ENCODE measurements around the gene TBXA2R.
"Not testable (repeated sequence)": the region's sequence is repeated elsewhere in the genome, so short reads cannot be mapped to it uniquely, and the experiment has no call there.

The TBXA2R gene

GRCh38 chr19:3647102-3647501, 40.4 kb upstream of the TBXA2R start:
- not testable (repeated sequence) for H3K4me1 ChIP-seq (ENCODE audit: control insufficient read depth in 2 of 2, insufficient read depth in 2 of 2, low read length in 2 of 2); H3K4me3 ChIP-seq (ENCODE audit: low read length in 2 of 2); H3K9me3 ChIP-seq (ENCODE audit: control insufficient read depth in 2 of 2, low read length in 2 of 2); H3K27ac ChIP-seq (ENCODE audit: low read depth in 2 of 2, low read length in 2 of 2); H3K27me3 ChIP-seq (ENCODE audit: control insufficient read depth in 2 of 2, insufficient read depth in 2 of 2, low read length in 2 of 2); H3K9ac ChIP-seq (ENCODE audit: low read depth in 1 of 2, low read length in 2 of 2)
- peaks cover 10 to 20% of the 10 kb centered on the region in 2 donors for H3K36me3 ChIP-seq (ENCODE audit: control insufficient read depth in 2 of 2, insufficient read depth in 2 of 2, low read length in 2 of 2)

- Histone ChIP-seq H3K9ac (ENCODE audit: low read depth in 1 of 2, low read length in 2 of 2) (no peak overlapping the region), H3K36me3 (ENCODE audit: control insufficient read depth in 2 of 2, insufficient read depth in 2 of 2, low read length in 2 of 2) (peaks cover 5 to 21% of the 10 kb centered on the region in 2 donors), H3K27me3 (ENCODE audit: control insufficient read depth in 2 of 2, insufficient read depth in 2 of 2, low read length in 2 of 2) (no peaks in the 10 kb centered on the region), H3K4me3 (ENCODE audit: low read length in 2 of 2) (no peak overlapping the region), H3K27ac (ENCODE audit: low read depth in 2 of 2, low read length in 2 of 2) (no peak overlapping the region), H3K9me3 (ENCODE audit: control insufficient read depth in 2 of 2, low read length in 2 of 2) (no peaks in the 10 kb centered on the region), H3K4me1 (ENCODE audit: control insufficient read depth in 2 of 2, insufficient read depth in 2 of 2, low read length in 2 of 2) (no peaks in the 10 kb centered on the region)
Observed at GRCh38 chr19:3646336-3647092, 39.8 kb upstream of the TBXA2R start.

- peaks cover 0 to 15% of the 10 kb centered on the region in 2 donors for H3K36me3 ChIP-seq (ENCODE audit: control insufficient read depth in 2 of 2, insufficient read depth in 2 of 2, low read length in 2 of 2)
- no peaks in the 10 kb centered on the region for H3K27me3 ChIP-seq (ENCODE audit: control insufficient read depth in 2 of 2, insufficient read depth in 2 of 2, low read length in 2 of 2)
- no peak overlapping the region for H3K9ac ChIP-seq (ENCODE audit: low read depth in 1 of 2, low read length in 2 of 2)
- H3K4me3 ChIP-seq (ENCODE audit: low read length in 2 of 2): no peak overlapping the region
- no peak overlapping the region for H3K27ac ChIP-seq (ENCODE audit: low read depth in 2 of 2, low read length in 2 of 2)
- no peaks in the 10 kb centered on the region for H3K4me1 ChIP-seq (ENCODE audit: control insufficient read depth in 2 of 2, insufficient read depth in 2 of 2, low read length in 2 of 2)
- no peaks in the 10 kb centered on the region for H3K9me3 ChIP-seq (ENCODE audit: control insufficient read depth in 2 of 2, low read length in 2 of 2)
Observed at GRCh38 chr19:3645726-3646125, 39.1 kb upstream of the TBXA2R start.

- no peak overlapping the region for H3K4me3 ChIP-seq (ENCODE audit: low read length in 2 of 2)
- H3K27ac ChIP-seq (ENCODE audit: low read depth in 2 of 2, low read length in 2 of 2): no peak overlapping the region
- H3K36me3 ChIP-seq (ENCODE audit: control insufficient read depth in 2 of 2, insufficient read depth in 2 of 2, low read length in 2 of 2): peaks cover 0 to 15% of the 10 kb centered on the region in 2 donors
- H3K27me3 ChIP-seq (ENCODE audit: control insufficient read depth in 2 of 2, insufficient read depth in 2 of 2, low read length in 2 of 2): no peaks in the 10 kb centered on the region
- H3K4me1 ChIP-seq (ENCODE audit: control insufficient read depth in 2 of 2, insufficient read depth in 2 of 2, low read length in 2 of 2): no peaks in the 10 kb centered on the region
- H3K9ac ChIP-seq (ENCODE audit: low read depth in 1 of 2, low read length in 2 of 2): no peak overlapping the region
- no peaks in the 10 kb centered on the region for H3K9me3 ChIP-seq (ENCODE audit: control insufficient read depth in 2 of 2, low read length in 2 of 2)
Observed at GRCh38 chr19:3645067-3645396, 38.4 kb upstream of the TBXA2R start.

GRCh38 chr19:3644351-3645066, 37.8 kb upstream of the TBXA2R start:
- H3K9ac ChIP-seq (ENCODE audit: low read depth in 1 of 2, low read length in 2 of 2): no peak overlapping the region
- no peaks in the 10 kb centered on the region for H3K27me3 ChIP-seq (ENCODE audit: control insufficient read depth in 2 of 2, insufficient read depth in 2 of 2, low read length in 2 of 2)
- peaks cover 2 to 19% of the 10 kb centered on the region in 2 donors for H3K36me3 ChIP-seq (ENCODE audit: control insufficient read depth in 2 of 2, insufficient read depth in 2 of 2, low read length in 2 of 2)
- H3K9me3 ChIP-seq (ENCODE audit: control insufficient read depth in 2 of 2, low read length in 2 of 2): no peaks in the 10 kb centered on the region
- no peaks in the 10 kb centered on the region for H3K4me1 ChIP-seq (ENCODE audit: control insufficient read depth in 2 of 2, insufficient read depth in 2 of 2, low read length in 2 of 2)
- no peak overlapping the region for H3K4me3 ChIP-seq (ENCODE audit: low read length in 2 of 2)
- no peak overlapping the region for H3K27ac ChIP-seq (ENCODE audit: low read depth in 2 of 2, low read length in 2 of 2)

- no peaks in the 10 kb centered on the region for H3K9me3 ChIP-seq (ENCODE audit: control insufficient read depth in 2 of 2, low read length in 2 of 2)
- H3K36me3 ChIP-seq (ENCODE audit: control insufficient read depth in 2 of 2, insufficient read depth in 2 of 2, low read length in 2 of 2): peaks cover 2 to 21% of the 10 kb centered on the region in 2 donors
- H3K27me3 ChIP-seq (ENCODE audit: control insufficient read depth in 2 of 2, insufficient read depth in 2 of 2, low read length in 2 of 2): no peaks in the 10 kb centered on the region
- no peaks in the 10 kb centered on the region for H3K4me1 ChIP-seq (ENCODE audit: control insufficient read depth in 2 of 2, insufficient read depth in 2 of 2, low read length in 2 of 2)
- no peak overlapping the region for H3K27ac ChIP-seq (ENCODE audit: low read depth in 2 of 2, low read length in 2 of 2)
- H3K9ac ChIP-seq (ENCODE audit: low read depth in 1 of 2, low read length in 2 of 2): no peak overlapping the region
- H3K4me3 ChIP-seq (ENCODE audit: low read length in 2 of 2): no peak overlapping the region
Observed at GRCh38 chr19:3643674-3644313, 37.1 kb upstream of the TBXA2R start.

- Histone ChIP-seq H3K4me3 (ENCODE audit: low read length in 2 of 2) (no peak overlapping the region), H3K36me3 (ENCODE audit: control insufficient read depth in 2 of 2, insufficient read depth in 2 of 2, low read length in 2 of 2) (peaks cover 2 to 24% of the 10 kb centered on the region in 2 donors), H3K9ac (ENCODE audit: low read depth in 1 of 2, low read length in 2 of 2) (no peak overlapping the region), H3K27ac (ENCODE audit: low read depth in 2 of 2, low read length in 2 of 2) (no peak overlapping the region), H3K27me3 (ENCODE audit: control insufficient read depth in 2 of 2, insufficient read depth in 2 of 2, low read length in 2 of 2) (no peaks in the 10 kb centered on the region), H3K9me3 (ENCODE audit: control insufficient read depth in 2 of 2, low read length in 2 of 2) (no peaks in the 10 kb centered on the region), H3K4me1 (ENCODE audit: control insufficient read depth in 2 of 2, insufficient read depth in 2 of 2, low read length in 2 of 2) (no peaks in the 10 kb centered on the region)
Observed at GRCh38 chr19:3642987-3643673, 36.5 kb upstream of the TBXA2R start.

- H3K9ac ChIP-seq (ENCODE audit: low read depth in 1 of 2, low read length in 2 of 2): no peak overlapping the region
- H3K4me1 ChIP-seq (ENCODE audit: control insufficient read depth in 2 of 2, insufficient read depth in 2 of 2, low read length in 2 of 2): no peaks in the 10 kb centered on the region
- no peaks in the 10 kb centered on the region for H3K27me3 ChIP-seq (ENCODE audit: control insufficient read depth in 2 of 2, insufficient read depth in 2 of 2, low read length in 2 of 2)
- no peak overlapping the region for H3K4me3 ChIP-seq (ENCODE audit: low read length in 2 of 2)
- H3K36me3 ChIP-seq (ENCODE audit: control insufficient read depth in 2 of 2, insufficient read depth in 2 of 2, low read length in 2 of 2): peaks cover 2 to 23% of the 10 kb centered on the region in 2 donors
- H3K9me3 ChIP-seq (ENCODE audit: control insufficient read depth in 2 of 2, low read length in 2 of 2): no peaks in the 10 kb centered on the region
- no peak overlapping the region for H3K27ac ChIP-seq (ENCODE audit: low read depth in 2 of 2, low read length in 2 of 2)
Observed at GRCh38 chr19:3642296-3642695, 35.6 kb upstream of the TBXA2R start.

- Histone ChIP-seq H3K27ac (ENCODE audit: low read depth in 2 of 2, low read length in 2 of 2) (no peak overlapping the region), H3K9me3 (ENCODE audit: control insufficient read depth in 2 of 2, low read length in 2 of 2) (no peaks in the 10 kb centered on the region), H3K27me3 (ENCODE audit: control insufficient read depth in 2 of 2, insufficient read depth in 2 of 2, low read length in 2 of 2) (no peaks in the 10 kb centered on the region), H3K9ac (ENCODE audit: low read depth in 1 of 2, low read length in 2 of 2) (no peak overlapping the region), H3K4me1 (ENCODE audit: control insufficient read depth in 2 of 2, insufficient read depth in 2 of 2, low read length in 2 of 2) (no peaks in the 10 kb centered on the region), H3K4me3 (ENCODE audit: low read length in 2 of 2) (no peak overlapping the region), H3K36me3 (ENCODE audit: control insufficient read depth in 2 of 2, insufficient read depth in 2 of 2, low read length in 2 of 2) (peaks cover 2 to 23% of the 10 kb centered on the region in 2 donors)
Observed at GRCh38 chr19:3641515-3642269, 35.0 kb upstream of the TBXA2R start.
